GM19043 (cell line): Measurements from ENCODE around the gene CCDC28A.
"Not testable (repeated sequence)": the region's sequence is repeated elsewhere in the genome, so short reads cannot be mapped to it uniquely, and the experiment has no call there.

Source experiments
- ATAC-seq: cut with Tn5 transposase; IDR thresholded peaks from one replicate; pipeline ENCODE4 v1.9.1; 2021; ENCODE audit warnings: low read depth; ENCODE audit not compliant: unreplicated experiment

CCDC28A gene

DNA sequence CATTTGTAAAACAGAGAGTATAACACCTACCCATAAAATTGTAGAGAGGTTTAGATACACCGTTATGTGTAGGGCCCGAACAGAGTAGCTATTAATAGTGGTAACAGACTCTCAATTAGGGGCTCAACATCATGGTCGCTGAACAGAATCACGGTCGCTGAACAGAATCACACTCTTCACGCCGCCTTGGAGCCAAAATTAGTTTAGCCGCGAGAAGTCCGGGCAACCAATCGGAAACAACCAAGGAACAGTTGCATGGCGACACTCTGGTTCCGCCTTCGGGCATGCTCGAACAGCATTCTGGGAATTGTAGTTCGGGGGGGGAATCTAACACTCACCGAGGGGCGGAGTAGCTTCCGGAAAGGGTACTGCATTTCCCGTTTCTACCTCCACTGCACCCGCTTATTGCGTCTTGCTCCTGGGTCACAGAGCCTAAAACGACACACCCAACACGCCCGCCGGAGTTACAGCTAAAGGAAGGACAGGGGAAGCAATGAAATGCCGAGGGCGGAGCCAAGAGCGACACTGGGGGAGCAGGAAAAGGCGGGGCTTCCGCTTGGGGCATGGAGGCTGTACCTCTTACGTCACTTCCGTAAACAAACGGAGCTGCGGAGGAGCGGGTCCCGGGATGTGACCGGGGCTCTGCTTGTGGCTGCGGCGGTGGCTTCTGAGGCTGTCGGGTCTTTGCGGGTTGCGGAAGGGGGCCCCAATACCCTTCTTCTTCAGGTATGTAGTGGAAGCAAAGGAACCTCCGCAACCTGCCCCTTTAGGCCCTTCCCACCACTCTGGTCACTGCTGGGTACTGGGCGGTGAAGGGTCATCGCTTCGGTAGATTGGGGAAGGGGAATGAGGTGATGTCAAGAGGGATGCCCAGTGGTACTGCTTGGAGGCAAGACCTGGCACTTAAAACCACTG, at the start of gene CCDC28A:
CCDC28A (plus strand) TSS at position 593 of the 915 bp plus-strand sequence. CDS start 2,352 bp downstream, outside the sequence.
- peak; percentile 86 for ATAC-seq

DNA sequence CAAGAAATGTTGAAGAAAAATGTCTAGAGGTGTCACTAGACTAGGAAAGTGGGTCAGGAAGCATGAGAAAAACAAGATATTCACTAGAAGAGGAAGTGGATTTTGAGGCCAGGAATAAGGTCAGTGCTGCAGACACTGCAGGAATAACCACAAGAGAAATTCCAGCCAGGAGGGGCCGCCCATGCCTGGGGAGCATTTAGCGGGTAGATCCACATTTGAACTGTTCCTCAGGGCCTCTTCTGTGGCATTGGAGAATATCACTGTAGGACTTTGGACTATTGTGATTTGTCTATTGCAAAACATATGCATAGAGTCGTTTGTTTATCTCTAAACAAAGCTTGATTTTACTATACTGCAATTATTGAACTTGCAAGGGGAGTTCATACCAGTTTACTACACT, 49.6 kb upstream of the CCDC28A start:
- no peak for ATAC-seq

DNA sequence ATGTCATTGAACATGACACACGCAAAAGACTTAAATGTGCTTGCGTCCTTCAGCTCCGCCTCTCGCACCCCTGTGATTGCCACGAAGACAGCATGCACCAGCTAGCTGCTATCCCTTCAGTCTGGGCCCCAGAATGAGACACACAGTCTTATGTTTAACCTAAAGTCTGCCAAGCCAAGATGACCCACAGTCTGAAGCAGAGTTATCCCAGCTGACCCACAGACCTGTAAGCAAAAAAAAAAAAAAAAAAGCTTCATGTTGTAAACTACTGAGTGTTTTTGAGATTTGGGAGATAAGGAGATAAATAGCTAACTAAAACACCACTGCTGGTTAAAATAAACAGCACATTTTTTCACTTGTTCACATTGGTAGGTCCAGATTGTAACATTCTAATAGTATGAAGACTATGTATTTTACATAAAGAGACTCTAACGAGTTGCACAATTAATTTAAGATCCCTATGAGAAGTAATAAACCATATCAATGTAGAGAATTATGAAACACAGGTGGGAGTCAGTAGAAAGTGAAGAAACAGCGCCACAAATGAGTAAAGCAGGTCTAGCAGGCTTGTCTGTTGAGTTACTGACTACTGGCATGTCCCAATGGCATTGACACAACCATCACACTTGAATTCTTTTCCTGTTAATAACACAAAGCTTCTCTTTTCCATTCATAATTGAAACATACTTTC, 47.4 kb upstream of the CCDC28A start:
- no peak for ATAC-seq

DNA sequence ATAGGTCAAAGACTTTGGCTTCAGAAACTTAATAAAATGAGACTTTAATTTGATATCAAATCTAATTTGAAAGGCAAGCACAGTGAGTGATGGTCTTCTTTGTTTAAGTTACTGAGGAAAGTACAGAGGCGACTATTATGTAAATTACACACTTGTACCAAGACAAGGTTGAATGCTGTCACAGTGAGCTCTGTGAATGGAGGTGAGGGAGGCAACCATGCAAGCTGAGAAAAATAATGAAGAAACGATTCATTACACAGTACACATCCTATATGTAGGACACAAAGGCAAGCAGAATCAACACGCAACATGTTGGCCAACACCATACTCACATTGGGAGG, 46.8 kb upstream of the CCDC28A start:
- no peak for ATAC-seq

DNA sequence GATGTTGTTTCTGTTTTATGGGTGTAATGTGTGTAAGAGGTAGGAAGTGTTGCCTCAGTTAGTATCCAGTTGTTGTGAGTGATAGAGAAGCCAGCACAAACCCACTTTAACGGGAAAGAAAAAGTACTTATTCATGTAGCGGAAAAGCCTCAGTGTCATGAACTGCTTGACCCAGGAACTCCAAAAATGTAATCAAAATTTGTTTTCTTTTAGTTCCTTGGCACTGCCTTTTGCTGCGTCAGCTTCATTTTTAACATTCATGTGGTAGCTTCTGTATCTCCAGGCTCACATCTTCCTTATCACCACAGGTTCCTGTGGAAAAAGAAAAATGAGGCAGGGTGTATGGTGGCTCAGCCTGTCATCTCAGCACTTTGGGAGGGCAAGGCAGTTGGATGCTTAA, 46.4 kb upstream of the CCDC28A start:
- no peak for ATAC-seq

DNA sequence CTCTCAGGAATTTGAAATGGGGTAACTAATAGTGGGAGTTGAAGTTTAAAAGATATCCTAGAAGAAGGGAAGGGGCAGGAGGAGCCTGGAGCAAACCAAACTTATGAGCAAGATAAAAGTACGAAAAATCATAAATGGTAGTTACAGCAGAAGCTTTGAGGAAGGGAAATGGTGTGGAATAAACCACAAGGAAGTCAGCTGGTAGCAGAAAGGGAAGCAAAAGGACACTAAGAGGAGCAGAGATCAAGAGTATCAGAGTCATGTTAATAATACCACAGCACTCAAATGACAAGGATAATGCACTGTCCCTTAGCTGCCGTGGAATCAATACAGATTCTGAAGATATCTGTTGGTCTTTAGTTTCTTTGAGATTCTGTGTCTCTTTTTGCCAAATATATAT, 44.9 kb upstream of the CCDC28A start:
- no peak for ATAC-seq

DNA sequence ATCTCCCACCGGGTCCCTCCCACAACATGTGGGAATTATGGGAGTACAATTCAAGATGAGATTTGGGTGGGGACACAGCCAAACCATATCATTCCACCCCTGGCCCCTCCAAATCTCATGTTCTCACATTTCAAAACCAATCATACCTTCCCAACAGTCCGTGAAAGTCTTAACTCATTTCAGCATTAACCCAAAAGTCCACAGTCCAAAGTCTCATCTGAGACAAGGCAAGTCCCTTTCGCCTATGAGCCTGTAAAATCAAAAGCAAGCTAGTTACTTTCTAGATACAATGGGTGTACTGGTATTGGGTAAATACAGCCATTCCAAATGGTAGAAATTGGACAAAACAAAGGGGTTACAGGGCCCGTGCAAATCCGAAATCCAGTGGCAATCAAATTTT, 43.5 kb upstream of the CCDC28A start:
- ATAC-seq = not testable (repeated sequence)

DNA sequence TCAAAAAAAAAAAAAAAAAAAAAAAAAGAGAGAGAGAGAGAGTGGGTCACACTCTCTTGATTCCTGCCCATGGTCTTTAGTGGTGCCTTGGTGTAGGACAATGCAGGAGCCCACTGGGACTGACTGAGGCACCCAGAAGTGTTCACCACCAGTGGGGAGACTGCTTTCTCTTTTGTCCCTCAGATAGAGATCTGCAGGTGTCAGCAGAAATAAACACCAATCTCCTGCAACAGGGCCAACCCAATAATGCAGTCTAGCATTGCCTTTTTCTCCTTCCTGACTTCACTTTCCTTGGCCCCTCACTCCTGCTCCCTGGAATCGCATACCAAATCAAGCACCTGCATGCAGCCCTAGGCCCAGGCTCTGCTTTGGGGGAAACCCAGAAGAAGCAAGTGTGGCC, 39.0 kb upstream of the CCDC28A start:
- ATAC-seq = no peak

DNA sequence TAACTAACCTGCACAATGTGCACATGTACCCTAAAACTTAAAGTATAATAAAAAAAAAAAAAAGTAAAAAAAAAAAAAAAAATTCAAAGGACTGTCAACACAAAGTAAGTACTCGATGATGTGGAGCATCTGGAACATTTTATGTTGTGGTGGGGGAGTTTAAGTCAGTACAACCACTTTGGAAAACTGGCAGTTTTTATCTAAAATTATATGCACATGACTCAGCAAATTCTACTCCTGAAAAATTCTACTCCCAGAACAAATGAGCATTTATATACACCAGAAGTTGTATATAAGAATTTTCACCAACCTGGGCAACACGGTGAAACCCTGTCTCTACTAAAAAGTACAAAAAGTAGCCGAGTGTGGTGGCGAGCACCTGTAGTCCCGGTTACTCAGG, 36.9 kb upstream of the CCDC28A start:
- no peak for ATAC-seq

DNA sequence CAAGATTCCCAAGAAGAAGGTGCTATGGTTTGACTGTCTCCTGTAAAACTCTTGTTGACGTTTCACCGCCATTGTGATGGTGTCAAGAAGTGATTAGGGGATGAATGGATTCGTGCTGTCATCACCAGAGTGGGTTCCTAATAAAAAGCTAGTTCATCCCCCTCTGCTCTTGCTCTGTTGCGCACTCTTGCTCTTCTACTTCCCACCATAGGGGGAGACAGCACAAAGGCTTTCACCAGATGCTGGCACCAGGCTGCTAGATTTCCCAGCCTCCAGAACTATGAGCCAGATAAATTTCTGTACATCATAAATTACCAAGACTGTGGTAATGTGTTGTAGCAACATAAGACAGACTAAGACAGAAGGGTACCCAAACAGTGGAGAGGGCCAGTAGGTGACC, 21.6 kb upstream of the CCDC28A start:
- no peak for ATAC-seq

DNA sequence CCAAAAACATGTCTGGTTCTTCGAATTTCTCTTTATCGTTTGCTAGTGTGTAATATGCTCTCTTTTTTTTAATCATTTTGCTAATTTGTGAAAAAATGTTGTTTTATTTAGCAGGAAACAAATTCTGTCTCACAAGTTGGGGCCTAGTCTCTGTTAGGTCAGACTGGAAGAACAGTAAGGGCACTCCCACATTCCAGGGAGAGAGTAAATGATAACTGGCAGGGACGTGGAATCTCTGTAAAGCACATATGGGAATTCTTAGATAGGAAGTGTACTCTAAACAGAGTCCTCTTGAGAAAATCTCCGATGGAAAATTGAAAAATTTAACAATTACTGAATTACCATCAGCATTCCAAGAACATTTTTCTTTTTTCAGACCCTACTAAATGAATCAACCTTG, 16.4 kb upstream of the CCDC28A start:
- no peak for ATAC-seq

DNA sequence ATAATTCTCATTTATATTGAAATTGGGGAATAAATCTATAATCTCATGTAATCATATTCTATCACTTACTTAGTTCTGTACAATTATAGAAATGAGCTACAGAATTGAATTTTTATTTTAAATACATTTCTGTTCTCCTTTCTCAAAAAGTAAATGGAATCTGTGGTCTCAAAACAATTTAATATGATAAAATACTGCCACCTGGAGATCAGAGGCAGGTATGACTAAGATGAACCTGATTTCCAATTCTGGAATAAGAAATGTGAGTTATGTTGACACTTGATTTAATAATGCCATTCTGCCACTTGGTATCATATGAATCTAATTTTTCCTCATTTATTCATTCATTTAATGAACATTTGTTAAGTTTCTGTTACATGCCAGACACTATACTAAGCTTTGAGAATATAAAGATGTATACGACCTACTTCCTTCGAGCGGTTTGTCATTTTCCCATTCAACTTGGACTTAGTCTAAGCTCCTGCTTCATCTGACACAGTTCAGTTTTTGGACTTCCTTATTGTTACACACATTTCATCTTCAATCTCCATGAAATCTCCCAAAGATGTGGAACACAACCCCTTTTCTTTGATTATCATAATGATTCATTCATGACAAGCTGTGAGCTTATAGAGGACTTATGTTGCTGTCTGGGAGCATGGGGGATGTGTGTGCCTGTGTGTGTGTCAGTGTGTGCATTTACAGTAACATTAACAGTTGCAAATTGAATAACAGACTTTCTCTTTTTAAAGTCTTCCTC, 7.5 kb upstream of the CCDC28A start:
- ATAC-seq = no peak

DNA sequence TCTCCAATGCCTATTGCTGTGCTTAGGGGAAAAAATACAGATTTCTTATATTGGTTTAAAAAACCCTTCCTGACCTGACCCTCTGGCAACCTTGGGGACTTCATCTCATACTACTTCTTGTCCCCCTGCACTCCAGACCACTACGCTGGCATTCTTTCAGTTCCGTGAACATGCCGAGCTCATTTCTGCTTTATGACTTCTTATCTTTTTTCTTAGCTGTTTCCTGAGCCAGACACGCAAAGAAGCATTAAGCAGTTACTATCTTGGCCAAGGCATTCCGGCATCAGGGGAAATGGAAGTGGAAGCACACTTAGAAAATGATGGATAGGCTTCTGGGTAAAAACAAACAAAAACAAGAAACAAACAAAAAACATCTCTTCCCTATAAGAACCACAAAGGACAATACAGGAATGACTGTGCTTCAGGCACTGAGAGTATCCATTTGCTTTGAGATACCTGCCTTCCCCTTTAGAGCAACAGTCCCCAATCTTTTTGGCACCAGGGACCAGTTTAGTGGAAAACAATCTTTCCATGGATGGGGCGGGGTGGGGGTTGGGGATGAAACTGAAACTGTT, 4.4 kb upstream of the CCDC28A start:
- ATAC-seq = no peak

DNA sequence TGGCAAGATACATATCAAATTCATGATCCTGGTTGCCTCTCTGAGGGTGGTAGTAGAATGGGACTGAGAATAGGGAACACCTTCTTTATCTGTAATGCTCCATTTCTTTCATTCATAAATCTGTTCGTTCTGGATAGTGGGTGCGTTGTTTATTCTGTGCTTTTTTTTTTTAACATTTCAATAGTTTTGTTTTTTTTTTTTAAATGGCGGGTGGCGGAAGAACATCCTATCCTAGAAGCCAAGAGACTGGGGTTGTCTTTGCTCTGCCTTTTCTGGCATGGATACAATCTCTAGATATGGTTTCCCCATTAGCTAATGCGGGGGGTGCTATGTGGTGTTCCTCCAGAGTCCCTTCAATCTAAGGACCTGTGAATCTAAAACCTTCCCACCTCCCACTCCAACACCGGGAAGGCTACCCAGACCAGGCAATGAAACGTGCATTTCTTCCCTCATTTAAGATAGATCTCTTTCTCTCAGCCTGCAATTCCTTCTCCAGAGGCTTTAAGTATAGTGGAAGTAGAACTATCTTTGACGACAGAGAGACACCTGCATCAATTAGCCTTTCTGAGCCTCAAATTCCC, 883 bp upstream of the CCDC28A start:
- ATAC-seq = peak; percentile 1

DNA sequence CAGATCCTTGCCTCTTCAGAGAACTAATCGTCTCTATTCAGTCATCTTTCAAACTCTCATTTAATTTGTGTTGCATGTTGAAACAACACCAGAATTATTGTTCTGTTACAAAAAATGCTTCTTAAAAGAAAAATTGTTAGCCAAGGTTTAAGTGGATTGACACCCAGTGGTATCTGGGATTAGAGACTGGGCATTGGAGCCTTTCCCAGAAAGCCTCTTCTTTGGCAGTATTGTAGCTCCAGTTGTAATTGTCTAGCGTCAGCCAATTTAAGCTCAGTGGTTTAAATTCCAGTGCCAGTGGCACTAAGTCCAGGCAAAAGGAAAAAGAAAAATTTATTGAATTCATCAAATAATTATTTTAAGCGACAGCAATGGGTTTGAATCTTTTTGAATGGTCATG, 801 bp downstream of the CCDC28A start:
- ATAC-seq = no peak

DNA sequence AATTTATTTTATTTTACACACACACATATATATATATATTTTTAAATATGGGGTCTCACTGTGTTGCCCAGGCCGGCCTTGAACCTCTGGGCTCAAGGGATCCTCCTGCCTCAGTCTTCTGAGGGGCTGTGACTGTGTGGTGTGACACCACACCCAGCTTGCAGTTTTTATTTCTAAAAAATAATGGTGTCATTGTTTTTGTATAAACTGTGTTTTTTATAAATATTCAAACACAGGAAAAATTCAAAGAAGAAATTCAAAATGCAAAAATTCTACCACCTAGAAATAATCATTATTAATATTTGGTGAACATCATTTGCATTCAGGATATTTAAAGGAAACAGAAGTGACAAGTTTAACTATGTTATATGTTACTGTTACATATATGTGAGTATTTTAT, 3.1 kb downstream of the CCDC28A start:
- ATAC-seq = no peak

DNA sequence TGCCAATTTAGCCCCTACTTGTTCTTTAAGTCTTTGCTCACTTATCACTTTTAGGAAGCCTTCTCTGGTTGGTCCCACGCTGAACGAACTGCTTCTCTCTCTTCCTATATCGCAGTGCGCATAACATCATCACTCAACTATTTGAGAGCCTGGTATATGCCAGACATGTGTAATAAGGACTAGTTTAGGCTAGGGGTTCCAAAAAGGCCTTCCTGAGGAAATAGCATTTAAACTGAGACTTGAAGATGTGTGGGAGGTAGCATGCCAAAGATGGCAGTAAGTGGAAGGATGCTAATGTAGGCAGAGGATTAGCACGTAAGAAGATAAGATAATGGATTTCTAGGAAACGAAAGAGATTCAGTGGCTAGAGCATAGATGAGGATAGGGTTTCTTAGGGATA, 4.8 kb downstream of the CCDC28A start:
- no peak for ATAC-seq

DNA sequence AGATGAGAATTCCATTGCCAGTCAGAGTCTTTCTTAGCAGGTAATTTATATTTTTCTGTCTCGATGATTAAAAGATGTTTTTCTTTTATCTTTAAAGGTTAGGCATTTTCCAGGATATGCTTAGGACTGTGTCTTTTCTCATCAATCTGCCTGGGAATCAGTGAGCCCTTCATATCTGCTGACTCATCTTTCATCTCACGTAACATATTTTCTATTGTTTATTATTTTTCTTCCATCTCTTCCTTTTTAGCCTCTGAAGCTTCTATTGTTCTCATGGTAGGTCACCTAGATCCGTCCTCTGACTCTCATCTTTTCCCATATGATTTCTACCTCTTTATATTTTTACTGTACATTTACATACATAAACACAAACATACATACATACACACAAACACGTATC, 8.7 kb downstream of the CCDC28A start:
- no peak for ATAC-seq

DNA sequence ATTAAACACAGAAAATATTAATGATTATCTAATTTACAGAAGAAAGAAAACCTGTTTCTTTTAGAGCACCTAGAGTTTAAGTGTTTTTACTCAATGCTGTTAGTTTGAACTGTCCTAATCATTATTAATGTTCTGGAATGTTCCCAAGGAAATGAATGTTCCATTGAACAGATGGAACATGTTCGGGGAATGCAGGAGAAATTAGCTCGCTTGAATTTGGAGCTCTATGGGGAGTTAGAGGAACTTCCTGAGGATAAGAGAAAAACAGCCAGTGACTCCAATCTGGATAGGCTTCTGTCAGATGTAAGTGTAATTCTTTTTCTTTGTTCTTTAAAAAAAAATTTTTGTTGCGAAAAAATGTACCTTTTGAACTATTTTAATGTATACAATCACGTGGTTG, 11.5 kb downstream of the CCDC28A start:
- no peak for ATAC-seq

DNA sequence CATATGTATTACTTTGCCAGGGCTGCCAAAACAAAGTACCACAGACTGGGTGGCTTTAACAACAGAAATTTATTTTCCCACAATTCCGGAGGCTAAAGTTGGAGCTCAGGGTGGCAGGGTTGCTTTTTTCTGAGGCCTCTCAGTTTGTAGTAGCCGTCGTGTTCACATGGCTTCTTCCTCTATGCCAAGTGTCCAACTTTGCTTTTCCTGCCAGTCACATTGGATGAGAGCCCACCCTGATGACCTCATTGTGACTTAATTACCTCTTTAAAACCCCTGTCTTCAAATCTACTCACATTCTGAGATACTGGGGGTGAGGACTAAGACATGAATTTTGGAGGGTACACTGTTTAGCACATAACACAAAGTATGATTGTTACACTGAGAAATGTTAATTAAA, 12.4 kb downstream of the CCDC28A start:
- ATAC-seq = no peak

DNA sequence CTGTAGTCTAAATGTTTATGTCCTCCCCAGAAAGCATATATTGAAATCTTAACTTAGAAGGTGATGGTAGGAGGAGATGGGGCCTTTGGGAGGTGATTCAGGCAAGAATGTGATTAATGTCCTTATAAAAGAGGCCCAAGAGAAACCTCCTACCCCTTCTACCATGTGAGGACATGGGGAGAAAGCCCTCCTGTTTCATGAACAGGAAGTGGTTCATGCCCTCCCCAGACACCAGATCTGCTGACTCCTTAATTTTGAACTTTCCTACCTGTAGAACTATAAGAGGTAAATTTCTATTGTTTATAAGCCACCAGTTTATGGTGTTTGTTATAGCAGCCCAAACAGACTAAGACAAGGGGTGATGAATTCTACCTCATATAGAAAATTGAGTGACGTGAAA, 13.6 kb downstream of the CCDC28A start:
- ATAC-seq = no peak
